NK-92 treated with Interleukin-12 subunit alpha and Interleukin-12 subunit beta, amount 100 ng/mL, for 24 hours (cell line): ENCODE results near the gene ATXN2L.
"Not testable (repeated sequence)": the region's sequence is repeated elsewhere in the genome, so short reads cannot be mapped to it uniquely, and the experiment has no call there.

Source experiments
- DNase-seq: peaks from one replicate; lab custom pipeline; 2025; lab: John Stamatoyannopoulos, UW

Gene ATXN2L, protein sequence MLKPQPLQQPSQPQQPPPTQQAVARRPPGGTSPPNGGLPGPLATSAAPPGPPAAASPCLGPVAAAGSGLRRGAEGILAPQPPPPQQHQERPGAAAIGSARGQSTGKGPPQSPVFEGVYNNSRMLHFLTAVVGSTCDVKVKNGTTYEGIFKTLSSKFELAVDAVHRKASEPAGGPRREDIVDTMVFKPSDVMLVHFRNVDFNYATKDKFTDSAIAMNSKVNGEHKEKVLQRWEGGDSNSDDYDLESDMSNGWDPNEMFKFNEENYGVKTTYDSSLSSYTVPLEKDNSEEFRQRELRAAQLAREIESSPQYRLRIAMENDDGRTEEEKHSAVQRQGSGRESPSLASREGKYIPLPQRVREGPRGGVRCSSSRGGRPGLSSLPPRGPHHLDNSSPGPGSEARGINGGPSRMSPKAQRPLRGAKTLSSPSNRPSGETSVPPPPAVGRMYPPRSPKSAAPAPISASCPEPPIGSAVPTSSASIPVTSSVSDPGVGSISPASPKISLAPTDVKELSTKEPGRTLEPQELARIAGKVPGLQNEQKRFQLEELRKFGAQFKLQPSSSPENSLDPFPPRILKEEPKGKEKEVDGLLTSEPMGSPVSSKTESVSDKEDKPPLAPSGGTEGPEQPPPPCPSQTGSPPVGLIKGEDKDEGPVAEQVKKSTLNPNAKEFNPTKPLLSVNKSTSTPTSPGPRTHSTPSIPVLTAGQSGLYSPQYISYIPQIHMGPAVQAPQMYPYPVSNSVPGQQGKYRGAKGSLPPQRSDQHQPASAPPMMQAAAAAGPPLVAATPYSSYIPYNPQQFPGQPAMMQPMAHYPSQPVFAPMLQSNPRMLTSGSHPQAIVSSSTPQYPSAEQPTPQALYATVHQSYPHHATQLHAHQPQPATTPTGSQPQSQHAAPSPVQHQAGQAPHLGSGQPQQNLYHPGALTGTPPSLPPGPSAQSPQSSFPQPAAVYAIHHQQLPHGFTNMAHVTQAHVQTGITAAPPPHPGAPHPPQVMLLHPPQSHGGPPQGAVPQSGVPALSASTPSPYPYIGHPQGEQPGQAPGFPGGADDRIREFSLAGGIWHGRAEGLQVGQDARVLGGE

DNA sequence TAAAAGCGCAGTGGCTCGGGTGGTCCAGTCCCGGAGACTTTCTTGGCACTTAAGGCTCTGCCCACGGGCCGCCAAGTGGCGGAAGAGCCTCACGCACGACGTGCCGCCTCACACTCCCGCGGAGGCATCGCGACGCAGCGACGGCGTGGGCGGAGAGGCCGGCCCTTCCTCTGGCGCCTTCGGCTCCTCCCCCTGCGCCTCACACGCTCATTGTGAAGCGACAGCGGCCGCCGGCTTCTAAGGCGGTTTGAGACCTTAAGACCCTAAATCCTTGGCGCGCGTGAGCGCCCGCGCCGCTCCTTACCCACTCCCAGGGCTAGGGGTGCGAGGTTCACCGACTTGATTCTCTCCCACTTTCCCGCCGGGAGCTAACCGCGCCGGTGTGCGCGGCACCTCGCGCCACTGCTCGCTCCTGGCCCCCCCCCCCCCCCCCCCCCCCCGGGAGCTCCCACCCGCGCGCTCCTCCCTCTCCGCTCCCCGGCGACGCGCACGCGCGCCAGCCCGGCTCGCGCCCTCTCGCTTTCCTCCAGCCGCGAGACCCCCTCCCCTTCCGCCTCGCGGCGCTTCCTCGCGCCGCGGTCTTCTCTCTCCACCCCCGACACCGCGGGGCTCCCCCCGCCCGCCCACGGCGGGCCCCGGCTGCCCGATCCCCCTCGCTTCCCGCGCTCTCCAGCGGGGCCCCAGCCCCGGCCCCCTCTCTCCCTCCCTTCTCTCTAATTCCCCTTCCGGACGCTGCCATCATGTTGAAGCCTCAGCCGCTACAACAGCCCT, at the start of gene ATXN2L:
ATXN2L (plus strand) TSS at position 480 of the 771 bp plus-strand sequence; CDS start at position 741, 261 bp downstream.
- peak; percentile 91 for DNase-seq

DNA sequence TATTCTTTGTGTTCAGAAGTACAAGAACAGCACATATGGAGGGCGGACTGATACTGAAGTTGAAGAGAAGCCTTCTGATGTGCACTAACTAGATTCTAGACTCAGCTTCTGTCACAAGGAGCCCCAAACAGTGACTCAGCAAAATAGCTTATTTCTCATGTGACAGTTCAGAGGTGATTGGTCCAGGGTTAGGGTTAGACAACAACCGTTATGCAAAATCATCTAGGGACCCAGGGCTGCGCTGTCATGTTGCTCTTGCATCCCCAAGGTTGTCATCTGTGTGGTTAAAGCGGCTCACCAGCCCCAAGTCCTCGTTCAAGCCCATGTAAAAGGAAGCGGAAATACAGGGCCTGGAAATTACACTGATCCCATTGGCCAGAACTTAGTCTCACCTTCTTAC, 41.1 kb upstream of the ATXN2L start:
- DNase-seq = not testable (repeated sequence)

DNA sequence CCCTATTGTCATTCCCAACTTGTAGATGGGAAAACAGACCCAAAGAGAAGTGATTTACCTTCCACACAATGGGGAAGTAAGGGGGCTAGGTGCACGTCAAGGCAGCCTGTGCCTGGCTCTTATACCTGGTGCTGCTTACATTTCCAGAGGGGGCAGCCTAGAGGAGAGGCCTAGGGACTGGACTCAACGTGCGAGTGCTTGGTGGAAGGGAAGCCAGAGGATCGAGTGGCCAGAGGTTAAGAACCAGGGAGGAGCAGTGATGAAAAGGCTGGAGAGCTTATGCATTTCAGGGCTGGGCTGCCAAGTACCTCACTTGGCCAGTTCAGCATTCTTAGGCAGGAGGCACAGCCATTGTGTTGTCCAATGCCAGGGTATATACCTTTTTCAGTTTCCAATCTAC, 40.4 kb upstream of the ATXN2L start:
- DNase-seq = not testable (repeated sequence)

DNA sequence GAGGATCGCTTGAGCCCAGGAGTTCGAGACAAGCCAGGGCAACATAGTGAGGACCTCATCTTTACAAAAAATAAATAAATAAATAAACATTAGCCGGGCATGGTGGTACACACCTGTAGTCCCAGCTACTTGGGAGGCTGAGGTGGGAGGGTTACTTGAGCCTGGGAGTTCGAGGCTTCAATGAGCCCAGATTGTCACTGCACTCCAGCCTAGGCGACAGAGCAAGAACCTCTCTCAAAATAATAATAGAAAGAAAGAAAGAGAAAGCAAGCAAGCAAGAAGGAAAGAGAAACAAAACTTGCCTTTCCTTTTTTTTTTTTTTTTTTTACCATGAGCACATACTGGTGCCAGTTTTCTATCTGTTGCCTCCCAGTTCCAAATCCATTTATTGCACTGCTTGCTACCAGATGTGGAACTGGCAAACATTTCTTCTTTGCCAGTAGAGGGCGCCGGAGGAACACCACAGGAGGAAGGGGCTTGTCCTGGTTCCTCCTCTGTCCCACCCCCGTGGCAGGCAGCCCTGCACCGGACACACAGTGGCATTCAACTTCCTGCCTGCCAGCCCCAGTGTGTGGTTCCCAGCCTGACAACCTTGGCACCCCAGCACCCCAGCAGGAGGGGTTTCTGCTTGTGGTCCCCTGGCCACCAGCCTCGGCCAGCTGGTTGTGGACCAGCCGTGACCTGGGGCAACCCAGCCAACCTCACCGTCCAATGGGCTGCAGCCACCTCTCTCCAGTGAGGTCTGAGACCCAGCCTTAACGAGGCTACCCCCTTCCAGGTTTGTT, 20.4 kb upstream of the ATXN2L start:
- peak; percentile 13 for DNase-seq

DNA sequence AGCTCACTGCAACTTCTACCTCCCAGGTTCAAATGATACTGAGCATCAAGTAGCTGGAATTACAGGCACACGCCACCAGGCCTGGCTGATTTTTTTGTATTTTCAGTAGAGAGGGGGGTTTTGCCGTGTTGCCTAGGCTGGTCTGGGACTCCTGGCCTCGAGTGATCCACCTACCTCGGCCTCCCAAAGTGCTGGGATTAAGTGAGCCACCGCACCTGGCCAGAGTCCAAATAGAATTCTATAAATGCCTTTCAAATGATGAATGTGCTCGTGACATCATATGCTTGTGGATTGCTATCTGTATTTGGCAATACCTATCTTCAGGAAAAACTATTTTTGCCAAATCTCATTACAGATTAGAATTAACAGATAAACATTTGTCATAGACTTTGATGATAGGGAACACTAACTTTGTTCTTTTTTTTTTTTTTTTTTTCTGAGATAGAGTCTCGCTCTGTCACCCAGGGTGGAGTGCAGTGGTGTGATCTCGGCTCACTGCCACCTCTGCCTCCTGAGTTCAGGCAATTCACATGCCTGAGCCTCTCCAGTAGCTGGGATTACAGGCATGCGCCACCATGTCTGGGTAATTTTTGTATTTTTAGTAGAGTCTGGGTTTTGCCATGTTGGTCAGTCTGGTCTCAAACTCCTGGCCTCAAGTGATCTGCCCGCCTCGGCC, 15.2 kb upstream of the ATXN2L start:
- DNase-seq = not testable (repeated sequence)

DNA sequence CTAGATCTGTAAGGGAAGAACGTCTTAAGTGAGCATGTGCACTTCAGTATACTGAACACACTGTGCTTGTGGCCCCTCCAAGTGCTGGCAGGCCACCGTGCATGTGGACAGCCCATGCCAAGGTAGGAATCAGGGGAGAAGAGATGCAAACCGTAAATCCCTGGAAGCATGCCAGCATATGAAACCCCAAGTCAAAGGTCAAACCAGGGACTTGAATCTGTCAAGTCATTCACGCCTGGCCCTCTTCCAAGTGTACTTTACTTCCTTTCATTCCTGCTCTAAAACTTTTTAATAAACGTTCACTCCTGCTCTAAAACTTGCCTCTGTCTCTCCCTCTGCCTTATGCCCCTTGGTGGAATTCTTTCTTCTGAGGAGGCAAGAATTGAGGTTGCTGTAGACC, 2.8 kb upstream of the ATXN2L start:
- DNase-seq = no peak

DNA sequence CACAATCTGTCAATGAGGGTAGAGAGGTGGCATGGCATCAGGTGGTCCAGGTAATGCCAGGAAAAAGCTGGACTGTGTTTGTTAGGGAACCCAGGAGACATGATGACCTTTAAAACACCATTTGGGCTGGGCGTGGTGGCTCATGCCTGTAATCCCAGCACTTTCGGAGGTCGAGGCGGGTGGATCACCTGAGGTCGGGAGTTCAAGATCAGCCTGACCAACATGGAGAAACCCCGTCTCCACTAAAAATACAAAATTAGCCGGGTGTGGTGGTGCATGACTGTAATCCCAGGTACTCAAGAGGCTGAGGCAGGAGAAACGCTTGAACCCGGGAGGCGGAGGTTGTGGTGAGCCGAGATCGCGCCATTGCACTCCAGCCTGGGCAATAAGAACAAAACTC, 2.3 kb upstream of the ATXN2L start:
- not testable (repeated sequence) for DNase-seq

DNA sequence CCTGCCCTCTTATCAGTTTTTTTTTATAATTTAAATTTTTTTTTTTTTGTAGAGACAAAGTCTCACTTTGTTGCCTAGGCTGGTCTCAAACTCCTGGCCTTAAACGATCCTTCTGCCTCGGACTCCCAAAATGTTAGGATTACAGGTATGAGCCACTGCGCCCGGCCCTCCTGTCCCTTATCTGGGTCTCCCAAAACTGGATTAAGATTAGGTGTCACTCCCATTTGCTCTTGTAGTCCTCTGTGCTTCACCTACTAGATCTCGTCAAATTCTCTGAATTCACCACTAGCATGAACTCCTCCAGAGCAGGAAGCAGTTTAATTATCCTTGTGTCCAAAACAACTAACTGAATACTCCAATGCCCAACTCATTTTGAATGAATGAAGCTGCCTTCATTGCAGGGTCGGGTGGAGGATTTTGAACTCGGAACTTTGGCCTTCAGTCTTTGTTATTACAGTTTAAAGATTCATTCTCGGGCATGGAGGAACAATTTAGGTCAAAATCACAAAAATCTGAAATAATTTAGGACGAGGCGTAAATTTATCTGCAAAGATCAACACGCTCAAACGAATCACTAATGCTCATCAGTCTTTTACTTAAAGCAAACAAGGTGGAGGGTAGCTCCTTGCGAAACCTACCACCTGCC, 802 bp upstream of the ATXN2L start:
- no peak for DNase-seq

DNA sequence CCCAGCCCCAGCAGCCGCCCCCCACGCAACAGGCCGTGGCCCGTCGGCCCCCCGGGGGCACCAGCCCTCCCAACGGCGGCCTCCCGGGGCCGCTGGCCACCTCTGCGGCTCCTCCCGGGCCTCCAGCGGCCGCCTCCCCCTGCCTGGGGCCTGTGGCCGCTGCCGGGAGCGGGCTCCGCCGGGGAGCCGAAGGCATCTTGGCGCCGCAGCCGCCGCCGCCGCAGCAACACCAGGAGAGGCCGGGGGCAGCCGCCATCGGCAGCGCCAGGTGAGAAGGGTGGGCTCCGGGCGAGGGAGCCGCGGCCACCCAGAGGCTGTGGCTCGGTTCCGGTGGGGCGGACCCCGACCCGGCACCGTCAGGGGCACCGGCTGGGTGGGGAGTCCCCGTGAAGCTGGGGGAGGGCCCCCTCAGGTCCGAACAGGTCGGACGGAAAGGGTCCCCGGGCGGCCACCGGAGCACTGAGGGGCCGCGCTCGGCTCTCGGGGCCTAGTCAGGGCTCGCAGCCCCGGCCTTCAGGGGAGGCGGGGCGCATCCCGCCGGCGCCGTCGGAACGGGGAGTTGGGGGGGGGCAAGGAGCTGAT, 583 bp downstream of the ATXN2L start:
- DNase-seq = no peak

DNA sequence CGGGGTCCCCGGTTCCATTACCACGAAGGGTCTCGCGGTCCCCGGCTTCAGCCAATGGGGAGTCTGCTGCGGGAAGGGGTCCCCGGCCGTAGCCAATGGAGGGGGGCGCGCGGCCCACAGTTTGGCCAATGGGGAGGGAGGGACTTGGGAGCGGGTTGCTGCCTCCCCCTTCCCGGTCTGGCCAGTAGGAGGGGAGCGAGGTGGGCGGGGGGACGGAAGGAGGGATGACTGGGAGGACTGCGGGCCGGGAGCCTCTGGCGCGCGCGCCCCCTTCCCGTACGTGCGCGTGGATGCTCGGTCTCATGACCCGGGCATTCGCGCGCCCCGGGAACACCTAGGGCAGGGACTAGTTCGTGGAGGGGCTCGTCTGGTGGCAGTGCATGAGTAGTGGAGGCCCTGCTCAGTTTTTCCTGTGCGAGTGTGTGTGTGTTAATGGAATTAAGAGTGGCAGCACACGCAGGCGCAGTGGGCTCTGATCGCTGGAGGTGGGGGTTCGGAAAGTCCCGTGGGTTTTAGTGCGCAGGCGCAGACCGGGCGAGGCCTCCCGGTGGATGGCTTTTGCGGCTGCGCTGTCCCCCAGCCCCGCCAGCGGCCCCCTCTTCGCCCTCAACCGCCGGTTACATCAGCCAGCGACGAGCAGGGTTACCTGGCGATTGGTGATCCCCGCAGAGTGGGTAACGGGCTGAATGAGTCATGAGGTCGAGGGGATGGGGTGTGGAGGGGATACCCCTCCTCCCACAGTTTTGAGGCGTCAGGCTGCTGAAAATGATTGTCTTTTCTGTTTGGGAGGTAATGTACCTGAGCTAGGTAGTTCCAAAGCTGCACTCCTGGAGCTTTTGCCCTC, 1.3 kb downstream of the ATXN2L start:
- DNase-seq = peak; percentile 98

DNA sequence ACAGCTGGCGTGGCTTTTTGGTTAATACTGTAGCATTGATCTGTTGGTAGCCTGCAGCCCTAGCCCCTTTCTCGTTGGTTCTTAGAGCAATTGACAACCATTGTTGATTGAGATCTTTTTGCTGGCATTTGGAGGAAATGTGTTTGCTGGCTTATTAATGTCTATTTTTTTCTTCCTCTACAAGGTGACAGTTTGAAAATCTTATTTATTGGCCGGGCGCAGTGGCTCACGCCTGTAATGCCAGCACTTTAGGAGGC, 1.8 kb downstream of the ATXN2L start:
- no peak for DNase-seq

DNA sequence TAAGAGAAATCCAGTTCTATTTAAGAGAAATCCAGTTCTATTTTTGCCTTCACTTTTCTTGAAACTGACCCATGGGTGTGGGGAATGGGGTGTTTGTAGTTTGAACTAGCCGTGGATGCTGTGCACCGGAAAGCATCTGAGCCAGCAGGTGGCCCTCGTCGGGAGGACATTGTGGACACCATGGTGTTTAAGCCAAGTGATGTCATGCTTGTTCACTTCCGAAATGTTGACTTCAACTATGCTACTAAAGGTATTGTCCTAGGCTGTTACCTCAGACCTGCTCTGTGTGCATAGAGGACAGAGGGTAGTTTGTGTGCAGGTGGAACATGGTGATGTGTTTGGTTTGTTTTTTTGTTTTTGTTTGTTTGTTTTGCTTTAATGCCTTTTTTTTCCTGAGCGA, 3.3 kb downstream of the ATXN2L start:
- DNase-seq = no peak

DNA sequence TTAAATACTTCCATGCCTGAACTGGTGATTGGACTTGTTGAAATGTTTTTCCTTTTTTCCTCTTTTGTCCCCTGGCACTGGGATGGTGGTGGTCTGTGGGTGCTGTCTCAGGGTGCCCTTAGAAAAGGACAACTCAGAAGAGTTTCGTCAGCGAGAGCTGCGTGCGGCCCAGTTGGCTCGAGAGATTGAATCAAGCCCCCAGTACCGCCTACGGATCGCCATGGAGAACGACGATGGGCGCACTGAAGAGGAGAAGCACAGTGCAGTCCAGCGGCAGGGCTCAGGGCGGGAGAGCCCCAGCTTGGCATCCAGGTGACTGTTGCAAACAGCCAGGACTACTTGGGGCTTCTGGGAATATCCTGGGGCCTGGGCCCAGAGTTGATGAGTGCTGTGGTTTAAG, 6.9 kb downstream of the ATXN2L start:
- no peak for DNase-seq

DNA sequence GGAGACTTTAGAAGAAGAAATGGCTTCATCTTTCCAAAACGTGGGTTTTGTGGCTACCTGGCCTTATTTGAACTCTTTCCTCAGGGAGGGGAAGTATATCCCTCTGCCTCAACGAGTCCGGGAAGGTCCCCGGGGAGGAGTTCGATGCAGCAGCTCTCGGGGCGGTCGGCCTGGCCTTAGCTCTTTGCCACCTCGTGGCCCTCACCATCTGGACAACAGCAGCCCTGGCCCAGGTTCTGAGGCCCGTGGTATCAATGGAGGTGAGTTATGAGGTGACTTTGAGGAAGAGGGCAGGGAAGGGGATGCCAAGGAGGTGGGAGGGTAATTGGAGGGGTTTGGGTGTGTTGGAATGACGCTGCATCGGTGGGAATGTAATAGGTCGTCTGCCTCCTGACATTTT, 7.7 kb downstream of the ATXN2L start:
- DNase-seq = no peak

DNA sequence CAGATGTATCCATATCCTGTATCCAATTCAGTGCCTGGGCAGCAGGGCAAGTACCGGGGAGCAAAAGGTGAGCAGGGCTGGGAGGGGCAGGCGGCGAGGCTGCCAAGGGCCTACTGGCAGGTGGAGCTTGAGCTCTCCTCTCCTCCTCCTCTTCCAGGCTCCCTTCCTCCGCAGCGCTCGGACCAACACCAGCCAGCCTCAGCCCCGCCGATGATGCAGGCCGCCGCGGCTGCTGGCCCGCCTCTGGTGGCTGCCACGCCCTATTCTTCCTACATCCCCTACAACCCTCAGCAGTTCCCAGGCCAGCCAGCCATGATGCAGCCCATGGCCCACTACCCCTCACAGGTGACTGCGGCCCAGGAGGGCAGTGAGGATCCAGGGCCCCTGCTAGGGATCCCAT, 11.6 kb downstream of the ATXN2L start:
- DNase-seq = no peak

DNA sequence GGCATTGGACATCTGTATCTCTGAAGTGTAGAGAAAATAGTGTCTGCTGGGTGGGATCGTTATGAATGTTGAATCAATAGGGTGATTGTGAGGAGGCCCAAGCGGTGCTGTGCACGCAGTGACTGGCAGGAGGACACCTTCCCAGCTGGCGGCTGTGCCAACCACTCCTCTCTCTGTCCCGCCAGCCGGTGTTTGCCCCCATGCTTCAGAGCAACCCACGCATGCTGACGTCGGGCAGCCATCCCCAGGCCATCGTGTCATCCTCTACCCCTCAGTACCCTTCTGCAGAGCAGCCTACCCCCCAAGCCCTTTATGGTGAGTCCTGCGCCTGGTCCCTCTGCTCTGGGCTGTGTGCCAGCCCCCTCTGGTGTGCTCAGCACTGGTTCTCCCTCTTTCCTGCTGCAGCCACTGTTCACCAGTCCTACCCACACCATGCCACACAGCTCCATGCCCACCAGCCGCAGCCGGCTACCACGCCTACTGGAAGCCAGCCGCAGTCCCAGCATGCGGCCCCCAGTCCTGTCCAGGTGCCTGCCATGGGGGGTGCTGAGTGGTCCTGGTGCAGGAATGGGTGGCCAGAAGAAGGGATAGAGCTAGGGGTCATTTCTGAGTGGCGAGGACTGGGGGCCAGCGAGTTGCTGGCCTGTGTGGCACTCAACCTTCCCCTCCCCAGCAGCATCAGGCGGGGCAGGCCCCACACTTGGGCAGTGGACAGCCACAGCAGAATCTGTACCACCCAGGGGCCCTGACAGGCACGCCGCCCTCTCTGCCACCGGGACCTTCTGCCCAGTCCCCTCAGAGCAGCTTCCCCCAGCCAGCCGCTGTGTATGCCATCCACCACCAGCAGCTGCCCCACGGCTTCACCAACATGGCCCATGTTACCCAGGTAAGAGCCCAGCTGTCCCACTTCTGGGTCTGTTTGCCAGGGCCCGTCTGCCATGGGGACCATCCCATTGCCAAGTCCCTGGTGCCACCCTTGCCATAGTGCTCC, 12.4 kb downstream of the ATXN2L start:
- DNase-seq = no peak

DNA sequence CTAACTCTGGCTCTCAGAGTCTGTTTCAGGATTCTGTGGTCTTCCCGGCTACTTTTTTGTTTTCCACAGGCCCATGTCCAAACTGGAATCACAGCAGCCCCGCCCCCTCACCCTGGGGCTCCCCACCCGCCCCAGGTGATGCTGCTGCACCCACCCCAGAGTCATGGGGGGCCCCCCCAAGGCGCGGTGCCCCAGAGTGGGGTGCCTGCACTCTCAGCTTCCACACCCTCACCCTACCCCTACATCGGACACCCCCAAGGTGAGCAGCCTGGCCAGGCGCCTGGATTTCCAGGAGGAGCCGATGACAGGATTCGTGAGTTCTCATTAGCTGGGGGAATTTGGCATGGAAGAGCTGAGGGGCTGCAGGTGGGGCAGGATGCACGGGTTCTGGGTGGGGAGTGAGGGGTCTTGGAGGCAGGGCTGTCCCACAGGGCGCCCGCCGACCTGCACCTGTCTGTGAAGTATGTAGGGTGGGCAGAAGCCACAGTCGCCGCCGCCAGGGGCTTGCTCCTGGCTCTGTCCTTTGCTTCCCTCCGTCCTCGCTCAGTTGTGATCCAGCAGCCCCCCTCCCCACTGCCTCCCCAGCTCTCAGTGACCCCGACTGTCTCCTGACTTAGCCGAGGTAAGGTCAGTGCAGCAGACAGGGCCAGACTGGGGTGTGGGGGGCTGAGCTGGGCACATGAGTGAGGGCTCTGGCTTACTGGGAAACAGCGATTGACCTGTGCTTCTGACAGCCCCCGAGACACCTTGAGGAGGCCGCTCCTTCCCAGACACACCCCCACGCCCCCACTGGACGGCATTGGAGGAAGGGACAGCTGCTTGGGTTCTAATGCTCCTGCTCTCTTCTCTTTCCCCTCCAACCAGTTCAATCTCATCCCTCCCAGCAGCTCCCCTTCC, 13.3 kb downstream of the ATXN2L start:
- no peak for DNase-seq
